ENCODE data around the gene PGAM5. TPM values are rescaled to one million over a fixed set of nuclear protein-coding genes. Genes with fewer than 3 reads are reported as not detected.

PGAM5 gene
- polyA plus RNA-seq, 3 donors: 7.0 to 10.3 (median 9.6) TPM

GRCh38 chr12:132677492-132677891 is 33.1 kb upstream of the PGAM5 start:
- H2AFZ ChIP-seq (ENCODE audit: insufficient read depth, low read depth, low read length, poor library complexity, severe bottlenecking): no peak overlapping the region

GRCh38 chr12:132685400-132685799 is 25.2 kb upstream of the PGAM5 start:
- DNase-seq: no peak
- Histone ChIP-seq H3K27me3 (ENCODE audit: control insufficient read depth in 2 of 2, insufficient read depth in 2 of 2, low read length in 2 of 2) (peaks cover 0 to 2% of the 10 kb centered on the region in 2 donors), H3K9me3 (replicated peaks in 1 of 2; ENCODE audit: control insufficient read depth in 1 of 2, insufficient read depth in 1 of 2, low read length in 2 of 2) (no peaks in the 10 kb centered on the region), H3K9ac (ENCODE audit: insufficient read depth, low read length, poor library complexity, severe bottlenecking) (no peak overlapping the region), H3K4me2 (replicated peaks; ENCODE audit: extremely low read depth, low read length, poor library complexity, severe bottlenecking) (no peak overlapping the region), H3K36me3 (replicated peaks in 1 of 2; ENCODE audit: control insufficient read depth in 1 of 2, insufficient read depth in 2 of 2, low read length in 2 of 2) (peaks cover 0 to under 1% of the 10 kb centered on the region in 2 donors), H3K79me2 (ENCODE audit: insufficient read depth, low read length) (peaks cover 51% of the 10 kb centered on the region), H2AFZ (ENCODE audit: insufficient read depth, low read depth, low read length, poor library complexity, severe bottlenecking) (no peak overlapping the region), H3K27ac (ENCODE audit: low read depth in 1 of 2, low read length in 2 of 2) (no peak overlapping the region), H4K20me1 (ENCODE audit: insufficient read depth, low read length) (no peaks in the 10 kb centered on the region), H3K4me3 (replicated peaks in 1 of 3; ENCODE audit: low read depth in 2 of 3, low read length in 3 of 3) (no peak overlapping the region), H3K4me1 (ENCODE audit: control insufficient read depth in 1 of 2, insufficient read depth in 2 of 2, low read length in 2 of 2) (peaks cover 6 to 23% of the 10 kb centered on the region in 2 donors)
- peaks cover 3 to 10% (median 6%) of the 10 kb centered on the region in 3 donors for H3K27me3 Mint-ChIP-seq (ENCODE audit: low read depth in 3 of 3)
- no peak for TF ChIP-seq CTCF (IDR thresholded peaks at IDR 0.05)
- 80% methylated on average over 2 of the region's 5 CpGs for WGBS (ENCODE audit: insufficient coverage)
- no peak overlapping the region for H3K27ac Mint-ChIP-seq
- peaks cover 0 to 5% (median 1%) of the 10 kb centered on the region in 7 donors for H3K9me3 Mint-ChIP-seq
- intact Hi-C loops (cut with micrococcal nuclease): loop anchor here in 1 of 2 donors (10.0 kb wide), 1 partner anchor 139 kb away; the partner anchor contains the start of gene GOLGA3
- H3K36me3 Mint-ChIP-seq: peaks cover 6 to 8% of the 10 kb centered on the region in 2 donors
- peak overlapping the region in 1 of 2 donors; percentile 55 for H3K4me3 Mint-ChIP-seq
- H3K4me1 Mint-ChIP-seq: peaks cover 19% of the 10 kb centered on the region

More at GRCh38 chr12:132677492-132677891, 33.1 kb upstream of the PGAM5 start:
- no peak overlapping the region for H3K27ac ChIP-seq (ENCODE audit: low read depth in 1 of 2, low read length in 2 of 2)
- peaks cover 56 to 76% of the 10 kb centered on the region in 2 donors for H3K36me3 ChIP-seq (replicated peaks in 1 of 2; ENCODE audit: control insufficient read depth in 1 of 2, insufficient read depth in 2 of 2, low read length in 2 of 2)
- H3K27ac Mint-ChIP-seq: no peak overlapping the region
- no peak overlapping the region for H3K4me2 ChIP-seq (replicated peaks; ENCODE audit: extremely low read depth, low read length, poor library complexity, severe bottlenecking)
- H3K9me3 Mint-ChIP-seq: no peaks in the 10 kb centered on the region
- no peak for TF ChIP-seq CTCF (IDR thresholded peaks at IDR 0.05)
- no peaks in the 10 kb centered on the region for H3K4me1 Mint-ChIP-seq
- peaks cover 26% of the 10 kb centered on the region for H3K79me2 ChIP-seq (ENCODE audit: insufficient read depth, low read length)
- H3K9ac ChIP-seq (ENCODE audit: insufficient read depth, low read length, poor library complexity, severe bottlenecking): no peak overlapping the region
- DNase-seq: no peak
- H3K9me3 ChIP-seq (replicated peaks in 1 of 2; ENCODE audit: control insufficient read depth in 1 of 2, insufficient read depth in 1 of 2, low read length in 2 of 2): no peaks in the 10 kb centered on the region
- intact Hi-C loops (cut with micrococcal nuclease): no loop called here
- no peaks in the 10 kb centered on the region for H3K27me3 ChIP-seq (ENCODE audit: control insufficient read depth in 2 of 2, insufficient read depth in 2 of 2, low read length in 2 of 2)
- peaks cover 65 to 86% of the 10 kb centered on the region in 2 donors for H3K36me3 Mint-ChIP-seq
- H4K20me1 ChIP-seq (ENCODE audit: insufficient read depth, low read length): no peaks in the 10 kb centered on the region
- H3K4me1 ChIP-seq (ENCODE audit: control insufficient read depth in 1 of 2, insufficient read depth in 2 of 2, low read length in 2 of 2): no peaks in the 10 kb centered on the region
- no peak overlapping the region for H3K4me3 Mint-ChIP-seq
- WGBS (ENCODE audit: insufficient coverage): 97% methylated on average over 5 of the region's 9 CpGs
- peaks cover 0 to 2% (median 0%) of the 10 kb centered on the region in 3 donors for H3K27me3 Mint-ChIP-seq (ENCODE audit: low read depth in 3 of 3)
- no peak overlapping the region for H3K4me3 ChIP-seq (replicated peaks in 1 of 3; ENCODE audit: low read depth in 2 of 3, low read length in 3 of 3)

All from CD14-positive monocyte (primary cell).